ENCODE results near the gene AKR1B15. TPM values are rescaled to one million over a fixed set of nuclear protein-coding genes. Genes with fewer than 3 reads are reported as not detected.
A peak's percentile ranks its signal among the peaks of the same experiment; 100 is the strongest.

AKR1B15 gene
- total and polyA plus RNA-seq, 2 donors (not counting 3 experiments of a cell fraction or from before 2014, with no cell fraction given), result not detected

- H3K9me3 ChIP-seq (replicated peaks; ENCODE audit: control insufficient read depth, insufficient read depth, low read length), result no peaks in the 10 kb centered on the region
- TSS peak; percentile 75 for BruUV-seq (replicated peaks)
- POLR2A ChIA-PET, result no interaction called here
These were observed 33.1 kb upstream of the AKR1B15 start for GRCh38 chr7:134515569-134516468.

GRCh38 chr7:134520130-134520529 is 28.8 kb upstream of the AKR1B15 start:
- Histone ChIP-seq H3K9me1 (replicated peaks; ENCODE audit: control insufficient read depth, extremely low read depth, insufficient read depth, low read length) (no peaks in the 10 kb centered on the region), H4K20me1 (replicated peaks; ENCODE audit: control insufficient read depth, extremely low read depth, insufficient read depth, low read length) (no peaks in the 10 kb centered on the region), H3K27me3 (ENCODE audit: control insufficient read depth in 2 of 2, insufficient read depth in 2 of 2, low read length in 2 of 2) (peaks cover 0 to 3% of the 10 kb centered on the region in 2 experiments), H3K4me1 (ENCODE audit: control insufficient read depth, extremely low read depth, insufficient read depth, low read length) (peaks cover 11% of the 10 kb centered on the region), H3K9me3 (replicated peaks; ENCODE audit: control insufficient read depth, insufficient read depth, low read length) (no peaks in the 10 kb centered on the region), H3K4me3 (replicated peaks in 1 of 3; ENCODE audit: insufficient read depth in 1 of 3, low read depth in 1 of 3, low read length in 3 of 3) (no peak overlapping the region), H3K9ac (replicated peaks; ENCODE audit: extremely low read depth, insufficient read depth, low read length) (no peak overlapping the region), H3K4me2 (ENCODE audit: insufficient read depth, low read length) (no peak overlapping the region), H3K79me2 (ENCODE audit: control insufficient read depth, insufficient read depth, low read length) (no peaks in the 10 kb centered on the region), H3K36me3 (ENCODE audit: control insufficient read depth in 2 of 2, extremely low read depth in 1 of 2, insufficient read depth in 2 of 2, low read length in 2 of 2) (no peaks in the 10 kb centered on the region), H2AFZ (ENCODE audit: low read depth, low read length) (no peak overlapping the region), H3K27ac (ENCODE audit: insufficient read depth, low read depth, low read length) (no peak overlapping the region)
- DNase-seq (ENCODE audit: low read depth, low spot score) (peak; percentile 36), FAIRE-seq (no peak)
- POLR2A ChIA-PET, result no interaction called here
- no TSS peak for BruUV-seq (replicated peaks)
- intact Hi-C loops (cut with micrococcal nuclease) (no loop called here), dilution Hi-C loops (cut with MboI; ENCODE audit: extremely low pct_ligation_motif_present, low sequenced_read_pairs) (no loop called here)
- CTCF ChIA-PET, result interaction anchor here (1.1 to 1.5 kb wide), 3 partner anchors 27 to 88 kb away, joined by 3 to 4 read pairs (median 3); no protein-coding TSS in a partner anchor
- TF ChIP-seq JUN (IDR thresholded peaks at IDR 0.05; ENCODE audit: borderline replicate concordance, insufficient read depth, insufficient read length, low read depth) (no peak), POLR2A (IDR thresholded peaks at IDR 0.05; ENCODE audit: low read depth, low read length) (no peak), MYC (IDR thresholded peaks at IDR 0.05; ENCODE audit: low read depth, low read length) (no peak), CTCF (IDR thresholded peaks at IDR 0.05; ENCODE audit: extremely low read depth in 1 of 2, insufficient read depth in 1 of 2, low read depth in 1 of 2, low read length in 2 of 2) (no peak), FOS (IDR thresholded peaks at IDR 0.05; ENCODE audit: borderline replicate concordance, insufficient read depth, low read length) (no peak), GATA2 (IDR thresholded peaks at IDR 0.05; ENCODE audit: insufficient read depth, insufficient read length, low read depth, low read length) (no peak), POLR2AphosphoS5 (IDR thresholded peaks at IDR 0.05; ENCODE audit: insufficient read depth, low read depth, low read length) (no peak), EZH2 (IDR thresholded peaks at IDR 0.05; ENCODE audit: borderline replicate concordance, low read depth, low read length, severe bottlenecking) (no peak), MAX (IDR thresholded peaks at IDR 0.05; ENCODE audit: insufficient read depth, insufficient read length) (no peak)

More at GRCh38 chr7:134515569-134516468, 33.1 kb upstream of the AKR1B15 start:
- H3K4me3 ChIP-seq (replicated peaks in 1 of 3; ENCODE audit: insufficient read depth in 1 of 3, low read depth in 1 of 3, low read length in 3 of 3), result no peak overlapping the region
- H3K9me1 ChIP-seq (replicated peaks; ENCODE audit: control insufficient read depth, extremely low read depth, insufficient read depth, low read length), result no peaks in the 10 kb centered on the region
- peak; percentile 66 for DNase-seq (ENCODE audit: low read depth, low spot score)
- intact Hi-C loops (cut with micrococcal nuclease) (loop anchor here (2.0 to 10.0 kb wide), 2 partner anchors 185 to 439 kb away; no protein-coding TSS in a partner anchor), dilution Hi-C loops (cut with MboI; ENCODE audit: extremely low pct_ligation_motif_present, low sequenced_read_pairs) (no loop called here)
- CTCF ChIA-PET, result interaction anchor here (0.6 to 6.9 kb wide), 11 partner anchors 14 to 103 kb away, joined by 3 to 224 read pairs (median 13); partner anchors contain the start of gene AKR1B15
- H4K20me1 ChIP-seq (replicated peaks; ENCODE audit: control insufficient read depth, extremely low read depth, insufficient read depth, low read length), result no peaks in the 10 kb centered on the region
- TF ChIP-seq GATA2 (IDR thresholded peaks at IDR 0.05; ENCODE audit: insufficient read depth, insufficient read length, low read depth, low read length), result no peak
- peak; percentile 98 for TF ChIP-seq FOS (IDR thresholded peaks at IDR 0.05; ENCODE audit: borderline replicate concordance, insufficient read depth, low read length)
- peak; percentile 80 for TF ChIP-seq JUN (IDR thresholded peaks at IDR 0.05; ENCODE audit: borderline replicate concordance, insufficient read depth, insufficient read length, low read depth)
- peak overlapping the region; percentile 86 for H2AFZ ChIP-seq (ENCODE audit: low read depth, low read length)
- H3K36me3 ChIP-seq (ENCODE audit: control insufficient read depth in 2 of 2, extremely low read depth in 1 of 2, insufficient read depth in 2 of 2, low read length in 2 of 2), result no peaks in the 10 kb centered on the region
- no peaks in the 10 kb centered on the region for H3K27me3 ChIP-seq (ENCODE audit: control insufficient read depth in 2 of 2, insufficient read depth in 2 of 2, low read length in 2 of 2)
- no peak overlapping the region for H3K9ac ChIP-seq (replicated peaks; ENCODE audit: extremely low read depth, insufficient read depth, low read length)
- peak overlapping the region; percentile 44 for H3K27ac ChIP-seq (ENCODE audit: insufficient read depth, low read depth, low read length)
- H3K79me2 ChIP-seq (ENCODE audit: control insufficient read depth, insufficient read depth, low read length), result no peaks in the 10 kb centered on the region
- peak overlapping the region; percentile 59 for H3K4me2 ChIP-seq (ENCODE audit: insufficient read depth, low read length)
- peaks cover 13% of the 10 kb centered on the region for H3K4me1 ChIP-seq (ENCODE audit: control insufficient read depth, extremely low read depth, insufficient read depth, low read length)
- peak; percentile 80 for FAIRE-seq
